Heart right ventricle (tissue), 16 donors: Measurements from ENCODE around the gene ANAPC15. TPM values are rescaled to one million over a fixed set of nuclear protein-coding genes. Genes with fewer than 3 reads are reported as not detected.

ENCODE experiments used
- ATAC-seq, 8 donors: fragments of 200-7000 bp; cut with Tn5 transposase; one replicate each; pipeline ENCODE4 v1.9.1; 2020; ENCODE audit warnings: mild to moderate bottlenecking in 8 of 8, moderate library complexity in 8 of 8, moderate number of reproducible peaks in 1 of 8
- DNase-seq, 2 donors: peaks; one replicate each; pipeline ENCODE4 v3.0.0-alpha.2; 2020
- H3K27ac ChIP-seq, 10 donors: fragments of 200-600 bp; sonication (generic) in 2 of 10; one replicate each; pipeline versions ENCODE4 v1.5.0 to v1.8.0; 2020 to 2022; ENCODE audit warnings: mild to moderate bottlenecking in 3 of 10
- H3K27me3 ChIP-seq, 7 donors: fragments of 200-600 bp; one replicate each; pipeline ENCODE4 v1.8.0; 2021 to 2022; ENCODE audit warnings: mild to moderate bottlenecking in 2 of 7
- H3K36me3 ChIP-seq, 9 donors: fragments of 200-600 bp; sonication (generic) in 1 of 9; one replicate each; pipeline versions ENCODE4 v1.5.0 to v1.8.0; 2020 to 2022; ENCODE audit warnings: mild to moderate bottlenecking in 2 of 9
- H3K4me1 ChIP-seq, 9 donors: fragments of 200-600 bp; sonication (generic) in 1 of 9; one replicate each; pipeline versions ENCODE4 v1.5.0 to v1.8.0; 2020 to 2022; ENCODE audit warnings: mild to moderate bottlenecking in 4 of 9
- H3K4me3 ChIP-seq, 10 donors: fragments of 200-600 bp; sonication (generic) in 2 of 10; one replicate each; pipeline versions ENCODE4 v1.5.0 to v1.8.0; 2020 to 2022; ENCODE audit warnings: mild to moderate bottlenecking in 7 of 10, moderate library complexity in 2 of 10
- H3K9me3 ChIP-seq, 11 donors: fragments of 200-600 bp in 10 of 11; sonication (generic) in 2 of 11; one replicate each; pipeline versions ENCODE4 v1.5.0 to v1.8.0; 2013 to 2022; ENCODE audit warnings: mild to moderate bottlenecking in 2 of 11, control low read depth in 1 of 11, moderate library complexity in 1 of 11
- WGBS, 2 donors: extraction: QIAGEN DNeasy Blood & Tissue Kit; methylation state at CpG; one replicate each; pipeline ENCODE4 v1.1.7; 2013; ENCODE audit warnings: inconsistent platforms in 1 of 2; 5-methylcytosine and 5-hydroxymethylcytosine counted together
- intact Hi-C, 10 donors: fragments of 100-400 bp; cut with DNase I; formaldehyde crosslinking; loops; one replicate each; pipeline versions ENCODE4 v1.11.1 to v1.14.2; 2022
- long read RNA-seq, 3 donors: library from polyadenylated mRNA; unstranded; transcript quantifications; one replicate each; pipeline ENCODE4 v2.0.0, GENCODE V29; 2020 to 2021
- polyA plus RNA-seq, 2 donors: library from polyadenylated mRNA; stranded (reverse); fragments of 200-250 nt; gene quantifications; one replicate each; pipeline ENCODE4 v1.2.3, GENCODE V29; 2013
- total RNA-seq, 10 donors: library from RNA; stranded (reverse); fragmentation: NEBNext Ultra II Directional in 3 of 10; extraction: Animal tissue kit (Norgen Biotek cat#: 25700) in 3 of 10; gene quantifications; one replicate each; pipeline versions ENCODE4 v1.2.1 to v1.2.4, GENCODE V29; 2021 to 2023
- TF ChIP-seq, protein P1 (sequence below), 9 donors: fragments of 200-600 bp; sonication (generic) in 2 of 9; IDR thresholded peaks; one replicate each; pipeline versions ENCODE4 v1.5.0 to v1.8.0; 2021 to 2022; ENCODE audit warnings: antibody characterized with exemption in 9 of 9, mild to moderate bottlenecking in 5 of 9, moderate library complexity in 1 of 9
- donor health status: Arrhythmogenic right ventricular cardiomyopathy.
- donor health status: ischemic (EF 13 %, LVEDD 7.1; RV severe dilation, severe dysfunction).
- donor health status: healthy with polysubstance abuse.
- donor health status: DM: no; HTN: yes; CAD: no.
- donor health status: DM: no; HTN: no; CAD: no.
- donor health status: ischemic (EF 25% LVEDD 6.9; RV normal size, moderate dysfunction).
- donor health status: ischemic (EF 25% LVEDD 5.7; RV mildly dilated, moderate dysfunction).
- donor health status: healthy.
- donor health status: DM: yes; HTN: yes; CAD: no.
- donor health status: Ischemic cardiomyopathy.
- donor health status: ischemic (EF 35%, LVEDD 5.7; RV mildly dilated, moderate dysfunction).
- donor health status: nonischemic (EF 11% LVEDD 7.7; RV severe dilation, severe dysfunction).
- donor health status: DM: yes; HTN: yes; CAD: no.
- donor health status: PGD.
- donor health status: ischemic (EF 29% LVEDD 5.4; RV normal size, mild dysfunction).
- donor health status: nonischemic (EF 23%, LVEDD 6.1; RV moderate dilation, normal function).

Gene ANAPC15
- 10 to 100 TPM; 31.8 to 58.3 (median 46.8) TPM for total RNA-seq
- polyA plus RNA-seq: 100 to 1,000 TPM in 1 of 2 donors, 10 to 100 TPM in 1; 43.8 to 104 TPM
- long read RNA-seq, donor 1, transcript ANAPC15-201 (6 exons, 886 nt): major isoform, 17 of 30 reads
- long read RNA-seq, donor 1, transcript ANAPC15-208 (6 exons, 867 nt): minor isoform, 7 of 30 reads
- long read RNA-seq, donor 1, partial matches to known transcripts: 3 of 30 reads
- long read RNA-seq, donor 1, other reads (novel, unspliced or antisense): 2 of 30 reads
- long read RNA-seq, donor 2, transcript ANAPC15-208 (6 exons, 867 nt): minor isoform, 15 of 46 reads
- long read RNA-seq, donor 2, transcript ANAPC15-201 (6 exons, 886 nt): major isoform, 18 of 46 reads
- long read RNA-seq, donor 2, partial matches to known transcripts: 4 of 46 reads
- long read RNA-seq, donor 2, other reads (novel, unspliced or antisense): 2 of 46 reads
- long read RNA-seq, donor 3, transcript ANAPC15-201 (6 exons, 886 nt): major isoform, 16 of 20 reads
- long read RNA-seq, donor 3, partial matches to known transcripts: 1 of 20 reads
- long read RNA-seq, donor 3, other reads (novel, unspliced or antisense): 1 of 20 reads

DNA sequence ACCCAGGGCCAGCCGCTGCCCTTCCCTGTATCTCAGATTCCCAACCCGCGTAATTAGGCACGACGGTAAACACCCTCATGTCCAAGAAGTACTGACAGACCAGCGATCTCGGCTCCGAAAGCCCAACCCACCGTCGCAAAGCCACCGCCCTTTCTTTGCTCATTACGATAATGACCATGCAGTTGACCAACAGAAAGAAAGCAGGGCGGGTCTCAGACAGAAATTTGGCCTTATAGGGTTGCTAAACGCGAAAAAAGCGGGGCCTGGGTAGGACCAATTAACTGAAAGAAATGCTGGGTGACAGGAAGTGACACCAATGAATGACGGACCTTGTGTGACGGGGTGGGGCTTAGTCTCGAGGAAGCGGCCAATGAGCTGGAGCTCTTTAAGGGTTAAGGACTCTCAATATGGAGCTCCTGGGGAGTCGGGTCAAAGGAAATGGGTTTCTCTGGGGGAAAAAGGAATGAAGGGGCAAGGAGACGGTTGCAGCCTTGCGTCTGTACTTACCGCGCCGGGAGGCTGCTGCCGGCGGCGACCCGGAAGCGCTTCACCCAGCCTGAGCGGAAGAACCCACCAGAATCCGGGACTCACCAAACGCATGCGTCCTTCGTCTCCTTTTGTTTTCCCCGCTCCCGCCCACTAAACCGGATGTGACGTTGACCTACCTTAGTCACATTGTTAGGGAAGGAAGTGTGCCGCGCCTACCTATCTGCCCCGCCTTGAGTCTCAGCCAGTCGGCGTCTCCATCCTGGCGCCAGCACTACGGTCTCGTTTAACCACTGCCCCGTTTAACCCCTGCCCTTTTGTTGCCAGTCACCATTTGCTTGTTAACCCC lies at the start of gene ANAPC15:
Gene ANAPC15 (minus strand): TSS at position 553 of the 835 bp plus-strand sequence. CDS start 1,419 bp downstream, outside the sequence.
- Histone ChIP-seq H3K9me3 (no peaks in the 10 kb centered on the region), H3K27me3 (peaks cover 0 to 10% (median 0%) of the 10 kb centered on the region in 7 donors), H3K36me3 (peaks cover 0 to 32% (median 0%) of the 10 kb centered on the region in 9 donors), H3K4me1 (peaks cover 4 to 21% (median 15%) of the 10 kb centered on the region in 9 donors), H3K4me3 (peak within 1 kb of the TSS; percentile 37 to 84 (median 58)), H3K27ac (peak within 1 kb of the TSS; percentile 88 to 100 (median 96))
- TF ChIP-seq, protein P1, sequence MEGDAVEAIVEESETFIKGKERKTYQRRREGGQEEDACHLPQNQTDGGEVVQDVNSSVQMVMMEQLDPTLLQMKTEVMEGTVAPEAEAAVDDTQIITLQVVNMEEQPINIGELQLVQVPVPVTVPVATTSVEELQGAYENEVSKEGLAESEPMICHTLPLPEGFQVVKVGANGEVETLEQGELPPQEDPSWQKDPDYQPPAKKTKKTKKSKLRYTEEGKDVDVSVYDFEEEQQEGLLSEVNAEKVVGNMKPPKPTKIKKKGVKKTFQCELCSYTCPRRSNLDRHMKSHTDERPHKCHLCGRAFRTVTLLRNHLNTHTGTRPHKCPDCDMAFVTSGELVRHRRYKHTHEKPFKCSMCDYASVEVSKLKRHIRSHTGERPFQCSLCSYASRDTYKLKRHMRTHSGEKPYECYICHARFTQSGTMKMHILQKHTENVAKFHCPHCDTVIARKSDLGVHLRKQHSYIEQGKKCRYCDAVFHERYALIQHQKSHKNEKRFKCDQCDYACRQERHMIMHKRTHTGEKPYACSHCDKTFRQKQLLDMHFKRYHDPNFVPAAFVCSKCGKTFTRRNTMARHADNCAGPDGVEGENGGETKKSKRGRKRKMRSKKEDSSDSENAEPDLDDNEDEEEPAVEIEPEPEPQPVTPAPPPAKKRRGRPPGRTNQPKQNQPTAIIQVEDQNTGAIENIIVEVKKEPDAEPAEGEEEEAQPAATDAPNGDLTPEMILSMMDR (IDR thresholded peaks at IDR 0.05): peak in 2 of 9 donors; percentile 11 to 16
- intact Hi-C loops: loop anchor here in 6 of 10 donors (1.0 to 10.0 kb wide), 7 partner anchors 9 to 322 kb away; partner anchors contain the start of genes LRRC51 (in 3 of the 6), NUMA1 (in 3 of the 6), LAMTOR1 (in 2 of the 6) and CLPB (in 1 of the 6)
- WGBS, 2 donors: 0% methylated on average over 49 of the region's 49 CpGs
- DNase-seq (peak; percentile 93 to 100), ATAC-seq (peak; percentile 94 to 98 (median 96))

DNA sequence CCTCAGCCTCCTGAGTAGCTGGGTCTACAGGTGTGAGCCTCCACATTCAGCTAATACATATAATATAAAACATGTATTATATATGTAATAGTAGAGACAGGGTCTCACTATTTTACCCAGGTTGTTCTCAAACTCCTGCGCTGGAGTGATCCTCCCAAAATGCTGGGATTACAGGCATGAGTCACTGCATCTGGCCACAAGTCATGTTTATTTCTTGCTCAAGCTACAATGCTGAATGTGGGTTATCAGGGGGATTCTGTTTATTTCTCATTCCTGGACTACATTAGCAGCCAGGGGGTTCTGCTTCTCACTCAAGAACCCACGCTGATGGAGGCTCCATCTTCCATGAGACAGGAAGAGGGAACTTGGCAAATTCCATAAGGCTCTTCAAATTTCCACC lies 47.8 kb upstream of the ANAPC15 start:
- Histone ChIP-seq H3K27me3 (peaks cover 0 to 26% (median 22%) of the 10 kb centered on the region in 7 donors), H3K4me1 (no peaks in the 10 kb centered on the region), H3K9me3 (no peaks in the 10 kb centered on the region), H3K4me3 (no peak overlapping the region), H3K27ac (no peak overlapping the region), H3K36me3 (no peaks in the 10 kb centered on the region)
- TF ChIP-seq, protein P1 (IDR thresholded peaks at IDR 0.05): no peak
- intact Hi-C loops: no loop called here
- DNase-seq: no peak
- 71 to 76% methylated on average over 2 of the region's 2 CpGs for WGBS, 2 donors
- no peak for ATAC-seq

DNA sequence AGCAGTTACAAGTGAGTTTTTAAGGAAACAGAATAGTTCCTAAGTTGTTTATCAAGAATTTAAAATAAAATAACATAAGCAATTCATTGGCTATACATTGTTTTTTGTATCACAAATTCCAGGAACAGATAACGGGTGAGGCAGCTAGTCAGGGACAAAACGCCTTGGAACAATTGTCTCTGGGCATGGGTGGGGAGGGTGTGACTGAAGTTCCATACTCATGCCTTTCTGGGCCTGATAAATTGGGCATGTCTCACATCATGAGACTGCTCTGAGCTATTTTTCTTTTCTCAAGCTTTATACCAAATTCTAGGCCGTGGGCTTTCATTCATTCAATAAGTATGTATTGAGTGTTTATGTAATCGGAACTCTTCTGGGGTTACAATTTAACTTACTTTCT lies 44.6 kb upstream of the ANAPC15 start:
- H3K27me3 ChIP-seq: peaks cover 0 to 26% (median 22%) of the 10 kb centered on the region in 7 donors
- H3K27ac ChIP-seq: no peak overlapping the region
- H3K9me3 ChIP-seq: no peaks in the 10 kb centered on the region
- WGBS, 2 donors: 71 to 79% methylated on average over 4 of the region's 4 CpGs
- H3K36me3 ChIP-seq: no peaks in the 10 kb centered on the region
- ATAC-seq (no peak), DNase-seq (no peak)
- no peaks in the 10 kb centered on the region for H3K4me1 ChIP-seq
- TF ChIP-seq, protein P1 (IDR thresholded peaks at IDR 0.05): no peak
- intact Hi-C loops: no loop called here
- H3K4me3 ChIP-seq: no peak overlapping the region

DNA sequence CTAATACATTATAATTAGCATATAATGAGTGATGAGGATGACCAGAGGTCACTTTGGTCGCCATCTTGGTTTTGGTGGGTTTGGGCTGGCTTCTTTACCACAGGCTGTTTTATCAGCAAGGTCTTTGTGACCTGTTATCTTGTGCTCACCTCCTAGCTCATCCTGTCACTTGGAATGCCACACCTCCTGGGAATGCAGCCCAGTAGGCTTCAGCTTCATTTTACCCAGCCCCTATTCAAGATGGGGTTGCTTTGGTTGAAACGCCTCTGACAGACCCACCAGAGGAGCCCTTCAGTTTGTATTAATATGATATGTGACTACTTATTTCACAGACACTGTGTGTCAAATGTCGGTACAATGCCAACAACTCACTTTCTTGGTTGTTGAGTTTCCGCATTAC lies 43.3 kb upstream of the ANAPC15 start:
- H3K27ac ChIP-seq: no peak overlapping the region
- H3K4me1 ChIP-seq: no peaks in the 10 kb centered on the region
- whole genome bisulfite sequencing, 2 donors: 83 to 89% methylated on average over 4 of the region's 4 CpGs
- DNase-seq: no peak
- H3K9me3 ChIP-seq: no peaks in the 10 kb centered on the region
- H3K36me3 ChIP-seq: no peaks in the 10 kb centered on the region
- H3K27me3 ChIP-seq: peaks cover 0 to 23% (median 19%) of the 10 kb centered on the region in 7 donors
- TF ChIP-seq, protein P1 (IDR thresholded peaks at IDR 0.05): no peak
- H3K4me3 ChIP-seq: no peak overlapping the region
- ATAC-seq: no peak
- intact Hi-C loops: no loop called here
